SH-SY5Y (cell line): ENCODE measurements around the gene SNRK.

Experiments used
- GATA2 ChIP-seq: IDR thresholded peaks from 2 replicates; pipeline ENCODE4 v1.6.1; 2011; ENCODE audit warnings: mild to moderate bottlenecking, low read depth, low read length
- GATA3 ChIP-seq: IDR thresholded peaks from 2 replicates; pipeline ENCODE4 v1.6.1; 2011; ENCODE audit warnings: low read depth, mild to moderate bottlenecking, low read length, moderate library complexity

- TF ChIP-seq GATA2 (no peak), GATA3 (no peak)
These were observed 103.3 kb downstream of the SNRK start for GRCh38 chr3:43389388-43390254.
